K562 (cell line): Measurements from ENCODE around the gene PBX2. TPM values are rescaled to one million over a fixed set of nuclear protein-coding genes. Genes with fewer than 3 reads are reported as not detected.
A peak's percentile ranks its signal among the peaks of the same experiment; 100 is the strongest.

Experiments used
- CBX5 ChIP-seq: IDR thresholded peaks from 2 replicates; pipeline ENCODE4 v1.6.1; 2014; ENCODE audit warnings: low read depth, borderline replicate concordance
- CCAR2 ChIP-seq: fragments of 200-400 bp; formaldehyde crosslinking; IDR thresholded peaks from 2 replicates; pipeline ENCODE4 v1.6.1; 2017; ENCODE audit warnings: mild to moderate bottlenecking, low read depth, low read length
- CREB3 ChIP-seq: fragments of 450-650 bp; conservative IDR thresholded peaks from 2 replicates; pipeline ENCODE4 v1.6.1; 2016; ENCODE audit warnings: missing genetic modification characterization, low read depth, mild to moderate bottlenecking, missing compliant biosample characterization, moderate library complexity
- ERF ChIP-seq: fragments of 450-650 bp; formaldehyde crosslinking; IDR thresholded peaks from 2 replicates; pipeline ENCODE4 v1.4.0; 2020; ENCODE audit warnings: mild to moderate bottlenecking, mixed read lengths
- ETV6 ChIP-seq, 3 experiments: fragments of 150-350 bp in 1 of 3; sonication (generic) in 1 of 3; formaldehyde crosslinking in 1 of 3; IDR thresholded peaks; 2 replicates each; pipeline versions ENCODE4 v1.6.1 to v1.8.0; 2014 to 2022; ENCODE audit warnings: borderline replicate concordance in 2 of 3, low read depth in 2 of 3, antibody characterized with exemption in 1 of 3, low read length in 1 of 3, mild to moderate bottlenecking in 1 of 3, missing genetic modification reagents in 1 of 3
- GMEB1 ChIP-seq: fragments of 250-450 bp; sonication (Bioruptor Pico); IDR thresholded peaks from 2 replicates; pipeline ENCODE4 v1.4.0; 2020; ENCODE audit warnings: mild to moderate bottlenecking
- HDGF ChIP-seq: fragments of 450-650 bp; IDR thresholded peaks from 2 replicates; pipeline ENCODE4 v1.6.1; 2016
- JUN ChIP-seq, 2 experiments: sonication (generic) in 1 of 2; formaldehyde crosslinking in 1 of 2; IDR thresholded peaks; 2 replicates each; pipeline versions ENCODE4 v1.6.1 to v1.8.0; 2012 to 2022; ENCODE audit warnings: borderline replicate concordance in 2 of 2, mild to moderate bottlenecking in 2 of 2, improper control_type of control experiment in 1 of 2, low read depth in 1 of 2, low read length in 1 of 2, missing genetic modification reagents in 1 of 2
- MAZ ChIP-seq, 2 experiments: fragments of 450-650 bp in 1 of 2; sonication (generic) in 1 of 2; formaldehyde crosslinking; IDR thresholded peaks in 1 of 2; conservative IDR thresholded peaks in 1 of 2; 2 replicates each; pipeline versions ENCODE4 v1.4.0 to v1.5.0; 2020; ENCODE audit warnings: mild to moderate bottlenecking in 1 of 2, missing genetic modification reagents in 1 of 2
- MXD1 ChIP-seq: fragments of 250-450 bp; sonication (Bioruptor Pico); IDR thresholded peaks from 2 replicates; pipeline ENCODE4 v1.8.0; 2021; ENCODE audit warnings: borderline replicate concordance, mild to moderate bottlenecking, moderate library complexity; ENCODE audit not compliant: poor library complexity, severe bottlenecking
- NBN ChIP-seq: fragments of 450-650 bp; IDR thresholded peaks from 2 replicates; pipeline ENCODE4 v1.6.1; 2016; ENCODE audit warnings: low read depth, mild to moderate bottlenecking
- NFATC3 ChIP-seq: fragments of 450-650 bp; IDR thresholded peaks from 2 replicates; pipeline ENCODE4 v1.6.1; 2017; ENCODE audit warnings: mild to moderate bottlenecking
- PRMT5 ChIP-seq: sonication (generic); formaldehyde crosslinking; IDR thresholded peaks from 2 replicates; pipeline ENCODE4 v1.5.0; 2020; ENCODE audit warnings: missing genetic modification reagents
- RBM22 ChIP-seq: fragments of 200-400 bp; formaldehyde crosslinking; IDR thresholded peaks from 2 replicates; pipeline ENCODE4 v1.6.1; 2018; ENCODE audit warnings: low read length, low read depth; ENCODE audit not compliant: poor library complexity, severe bottlenecking
- SIN3B ChIP-seq: fragments of 450-650 bp; IDR thresholded peaks from 2 replicates; pipeline ENCODE4 v1.6.1; 2017; ENCODE audit warnings: low read depth, mild to moderate bottlenecking, moderate library complexity
- TBL1XR1 ChIP-seq, 2 experiments: IDR thresholded peaks; 2 replicates each; pipeline ENCODE4 v1.6.1; 2012; ENCODE audit warnings: improper control_type of control experiment in 2 of 2, low read length in 2 of 2, mild to moderate bottlenecking in 1 of 2
- ZBTB9 ChIP-seq: fragments of 450-650 bp; formaldehyde crosslinking; IDR thresholded peaks from 2 replicates; pipeline ENCODE4 v1.4.0; 2020; ENCODE audit warnings: mild to moderate bottlenecking, moderate library complexity
- ZNF395 ChIP-seq: fragments of 200-800 bp; sonication (Bioruptor generic); IDR thresholded peaks from 2 replicates; pipeline ENCODE4 v1.6.1; 2017; ENCODE audit warnings: missing genetic modification characterization, missing compliant biosample characterization
- ZNF584 ChIP-seq: fragments of 200-800 bp; sonication (Bioruptor generic); IDR thresholded peaks from 2 replicates; pipeline ENCODE4 v1.6.1; 2016; ENCODE audit warnings: low read depth, mild to moderate bottlenecking, missing genetic modification characterization, missing compliant biosample characterization
- polyA plus RNA-seq, 8 experiments: library from polyadenylated mRNA; depleted of rRNA in 4 of 8; stranded (reverse) in 5 of 8; unstranded in 3 of 8; fragments of >200 nt; fragmentation: Nextera tagmentation in 2 of 8; fragmentation: Illumina TruSeq in 1 of 8; extraction: Ambion mirVana in 2 of 8; extraction: Trizol in 1 of 8; gene quantifications; 2 replicates each; pipeline versions ENCODE4 v1.2.1 to v1.2.3, GENCODE V29; 2011 to 2014; ENCODE audit warnings: inconsistent platforms in 1 of 8, missing spikeins in 1 of 8
- total RNA-seq, 7 experiments: library from RNA; depleted of rRNA in 6 of 7; stranded (reverse); fragments of >200 nt in 6 of 7; fragmentation: Illumina TruSeq in 2 of 7; extraction: Trizol in 2 of 7; gene quantifications; 2 replicates each; pipeline versions ENCODE4 v1.2.1 to v1.2.3, GENCODE V29; 2011 to 2021; ENCODE audit warnings: low replicate concordance in 1 of 7

The PBX2 gene
- total and polyA plus RNA-seq, 9 of the 15 experiments (the other 6 are each of a cell fraction or from before 2014, with no cell fraction given): 1.9 to 134 (median 62.5) TPM

GRCh38 chr6:32195902-32196681, 6.1 kb upstream of the PBX2 start (continued):
- peak; percentile 31 to 66; a peak in 2 of 4 replicates for TF ChIP-seq TBL1XR1 (IDR thresholded peaks at IDR 0.05; ENCODE audit: low read length in 2 of 2)
- TF ChIP-seq MAZ (CRISPR knock-in tag; conservative IDR thresholded peaks at IDR 0.05 in 1 of 2, IDR thresholded peaks at IDR 0.05 in 1 of 2): peak; percentile 11 to 95; a peak in 3 of 4 replicates
- TF ChIP-seq ZNF395 (CRISPR knock-in tag): peak; percentile 91; the same call in 1 of the 2 replicates
- peak; percentile 53; the same call in 1 of the 2 replicates for TF ChIP-seq ERF
- peak; percentile 96 for TF ChIP-seq GMEB1 (CRISPR knock-in tag)
- peak; percentile 90 for TF ChIP-seq RBM22
- TF ChIP-seq ZNF584 (CRISPR knock-in tag): peak; percentile 85; the same call in 1 of the 2 replicates
- peak; percentile 86 for TF ChIP-seq JUN (IDR thresholded peaks at IDR 0.05; ENCODE audit: borderline replicate concordance, low read depth, low read length)
- peak; percentile 89 for TF ChIP-seq JUN (CRISPR knock-in tag; IDR thresholded peaks at IDR 0.05; ENCODE audit: borderline replicate concordance)
- TF ChIP-seq HDGF: no peak
- TF ChIP-seq CREB3 (tag): peak; percentile 83
- TF ChIP-seq PRMT5 (CRISPR knock-in tag): 0 out of 2 replicates have a peak, but pooled peaks have one; percentile 26
- TF ChIP-seq SIN3B: peak; percentile 62
- no peak for TF ChIP-seq CCAR2
- no peak for TF ChIP-seq MXD1 (CRISPR knock-in tag)
- TF ChIP-seq CBX5: no peak
- peak; percentile 49; the same call in 1 of the 2 replicates for TF ChIP-seq ZBTB9
- TF ChIP-seq ETV6 (IDR thresholded peaks at IDR 0.05; ENCODE audit: borderline replicate concordance in 1 of 2, low read depth in 2 of 2, low read length in 1 of 2): no peak; a peak in 2 of 4 replicates
- TF ChIP-seq ETV6 (CRISPR knock-in tag; IDR thresholded peaks at IDR 0.05; ENCODE audit: borderline replicate concordance): 0 out of 2 replicates have a peak, but pooled peaks have one; percentile 70
- TF ChIP-seq NBN: peak; percentile 93
- TF ChIP-seq NFATC3: no peak
